Limb (tissue), 2 donors: Measurements from ENCODE around the gene ZNF540.
A peak's percentile ranks its signal among the peaks of the same experiment; 100 is the strongest.
"Not testable (repeated sequence)": the region's sequence is repeated elsewhere in the genome, so short reads cannot be mapped to it uniquely, and the experiment has no call there.

Experiments
- DNase-seq, 2 donors: peaks; one replicate each; pipeline ENCODE4 v3.0.0-alpha.2; 2016; ENCODE audit errors: extremely low spot score in 2 of 2

The ZNF540 gene

DNA sequence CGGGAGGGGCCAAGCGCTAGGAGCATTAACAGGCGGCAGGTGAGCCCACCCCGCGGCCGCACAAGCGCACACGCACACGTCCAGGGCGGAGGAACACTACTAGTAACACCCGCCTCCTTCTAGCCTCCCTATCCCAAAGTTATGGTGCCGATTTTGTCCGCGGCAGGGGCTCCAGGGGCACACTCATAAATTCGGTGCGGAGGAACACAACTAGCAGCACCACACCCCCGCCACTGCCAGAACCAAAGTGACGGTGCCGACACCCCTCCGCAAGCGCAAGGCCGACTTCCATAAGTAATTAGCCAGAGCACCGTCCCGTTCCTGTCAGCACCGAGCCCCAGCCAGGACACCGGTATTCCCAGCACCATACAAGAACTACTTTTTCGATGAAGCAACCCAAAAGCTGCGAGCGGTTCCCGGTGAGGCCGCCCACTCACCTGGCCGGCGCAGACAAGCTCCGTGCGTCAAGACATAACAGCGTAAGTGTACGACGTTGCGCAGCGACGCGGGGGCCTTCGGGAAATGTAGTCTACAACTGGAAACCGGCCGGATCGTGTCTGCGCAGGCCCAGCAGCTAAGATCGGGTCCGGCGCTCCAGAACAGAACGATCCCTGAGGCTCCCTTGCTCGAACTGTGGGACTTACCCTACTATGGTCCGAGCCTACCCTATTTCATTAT is at the start of gene ZNF540, which contains the start of gene ZNF571:
Gene ZNF540 (plus strand): TSS at position 573 of the 678 bp plus-strand sequence. CDS start 3,572 bp downstream, outside the sequence.
Gene ZNF571 (minus strand): TSS at position 489 of the 678 bp plus-strand sequence. CDS start 8,116 bp downstream, outside the sequence.
- peak; percentile 94 to 96 for DNase-seq

- peak; percentile 63 to 89 for DNase-seq
These were observed 43.3 kb upstream of the ZNF540 start for GRCh38 chr19:37551129-37551993.

DNA sequence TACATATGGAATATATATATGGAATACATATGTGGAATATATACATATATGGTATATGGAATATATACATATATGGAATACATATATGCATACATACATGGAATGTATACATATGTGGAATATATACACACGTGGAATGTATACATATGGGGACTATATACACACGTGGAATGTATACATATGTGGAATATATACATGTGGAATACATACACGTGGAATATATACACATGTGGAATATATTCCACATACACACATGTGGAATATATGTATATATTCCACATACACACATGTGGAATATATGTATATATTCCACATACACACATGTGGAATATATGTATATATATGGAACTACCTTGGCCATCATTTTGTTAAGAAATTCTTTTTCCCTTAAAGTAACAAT is 31.2 kb upstream of the ZNF540 start:
- DNase-seq, result no peak

- DNase-seq, result no peak
These were observed 29.9 kb upstream of the ZNF540 start for GRCh38 chr19:37564624-37565369.

DNA sequence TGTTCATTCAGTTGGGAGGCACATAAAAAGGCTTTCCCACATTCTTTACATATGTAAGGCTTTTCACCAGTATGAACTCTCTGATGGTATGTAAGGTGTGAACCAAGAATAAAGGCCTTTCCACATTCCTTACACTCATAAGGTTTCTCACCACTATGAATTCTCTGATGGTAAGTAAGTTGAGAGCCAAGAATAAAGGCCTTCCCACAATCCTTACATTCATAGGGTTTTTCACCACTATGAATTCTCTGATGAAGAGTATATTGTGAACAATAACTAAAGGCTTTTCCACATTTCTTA is 29.4 kb upstream of the ZNF540 start:
- DNase-seq, result no peak

DNA sequence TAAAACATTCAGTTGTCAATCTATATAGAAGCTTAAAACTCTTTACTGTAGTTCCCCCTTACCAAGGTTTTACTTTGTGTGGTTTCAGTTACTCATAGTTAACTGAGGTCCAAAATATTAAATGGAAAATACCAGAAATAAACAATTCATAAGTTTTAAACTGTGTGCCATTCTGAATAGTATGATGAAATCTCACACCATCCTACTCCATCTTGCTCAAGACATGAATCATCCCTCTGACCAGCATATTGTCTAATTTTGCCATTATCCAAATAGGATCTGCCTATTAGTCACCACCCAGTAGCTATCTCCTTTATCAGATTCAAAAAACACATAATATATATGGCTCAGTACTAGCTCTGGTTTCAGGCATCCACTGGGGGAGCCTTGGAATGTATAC is 22.5 kb upstream of the ZNF540 start:
- DNase-seq, result no peak

GRCh38 chr19:37583340-37583739 is 11.3 kb upstream of the ZNF540 start:
- no peak for DNase-seq

DNA sequence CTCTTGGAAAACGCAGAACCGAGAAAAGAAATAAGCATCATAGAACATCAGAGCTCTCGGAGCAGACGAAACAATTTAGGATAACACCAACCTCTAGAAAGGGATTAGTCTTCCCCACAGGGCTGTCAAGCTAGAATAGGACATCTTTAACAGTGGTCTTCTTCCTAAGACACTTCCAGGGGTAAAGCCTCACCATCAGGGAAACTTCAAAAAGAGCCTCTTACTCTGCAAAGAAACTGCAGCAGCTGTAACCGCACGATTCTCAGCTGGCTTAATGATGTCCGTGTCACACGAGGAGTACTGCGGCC is 726 bp upstream of the ZNF540 start:
- no peak for DNase-seq

GRCh38 chr19:37594982-37595382 is 306 bp downstream of the ZNF540 start:
- peak; percentile 32 to 79 for DNase-seq

DNA sequence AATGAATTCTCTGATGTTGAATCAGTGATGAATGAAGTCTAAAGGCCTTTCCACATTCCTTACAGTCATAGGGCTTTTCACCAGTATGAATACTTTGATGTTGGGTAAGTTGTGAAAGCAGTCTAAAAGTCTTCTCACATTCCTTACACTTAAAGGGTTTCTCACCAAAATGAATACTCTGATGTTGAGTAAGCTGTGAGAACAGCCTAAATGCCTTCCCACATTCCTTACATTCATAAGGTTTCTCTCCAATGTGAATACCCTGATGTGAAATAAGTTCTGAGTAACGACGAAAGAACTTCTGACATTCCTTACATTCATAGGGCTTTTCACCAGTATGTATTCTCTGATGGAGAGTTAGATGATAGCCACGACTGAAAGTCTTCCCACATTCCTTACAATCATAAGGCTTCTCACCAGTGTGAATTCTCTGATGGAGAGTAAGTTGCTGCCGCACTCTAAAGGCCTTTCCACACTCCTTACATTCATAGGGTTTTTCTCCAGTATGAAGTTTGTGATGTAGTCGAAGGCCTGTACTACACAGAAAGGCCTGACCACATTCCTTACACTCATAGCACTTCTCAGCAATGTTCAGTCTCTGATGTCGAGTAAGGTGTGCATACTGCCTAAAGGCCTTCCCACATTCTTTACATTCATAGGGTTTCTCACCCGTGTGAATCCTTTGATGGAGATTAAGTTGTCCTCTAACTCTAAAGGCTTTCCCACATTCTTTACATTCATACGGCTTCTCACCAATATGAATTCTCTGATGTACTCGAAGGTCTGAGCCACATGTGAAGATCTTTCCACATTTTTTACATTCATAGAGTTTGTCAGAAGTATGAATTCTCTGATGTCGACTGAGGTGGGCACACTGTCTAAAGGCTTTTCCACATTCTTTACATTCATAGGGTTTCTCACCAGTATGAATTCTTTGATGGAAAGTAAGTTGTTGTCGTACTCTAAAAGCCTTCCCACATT is 40.7 kb downstream of the ZNF540 start:
- no peak for DNase-seq

DNA sequence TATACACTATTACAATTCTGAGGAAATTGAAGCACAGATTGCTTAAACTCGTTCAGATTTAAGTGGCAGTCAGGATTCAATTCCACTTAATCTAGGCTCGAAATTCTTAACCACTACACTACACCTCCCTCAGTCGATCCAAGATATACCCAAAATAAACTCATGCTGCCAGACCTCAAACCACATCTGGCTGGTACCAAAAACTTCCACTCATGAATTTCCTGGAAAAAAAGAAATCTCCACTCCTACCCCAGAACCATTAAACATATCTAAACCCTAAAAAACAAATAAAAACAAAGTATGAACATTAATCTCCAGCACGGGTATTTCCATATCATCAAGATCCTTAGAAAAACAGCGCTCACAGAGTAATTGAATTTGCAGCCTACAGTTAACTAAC is 59.4 kb downstream of the ZNF540 start:
- DNase-seq, result no peak

DNA sequence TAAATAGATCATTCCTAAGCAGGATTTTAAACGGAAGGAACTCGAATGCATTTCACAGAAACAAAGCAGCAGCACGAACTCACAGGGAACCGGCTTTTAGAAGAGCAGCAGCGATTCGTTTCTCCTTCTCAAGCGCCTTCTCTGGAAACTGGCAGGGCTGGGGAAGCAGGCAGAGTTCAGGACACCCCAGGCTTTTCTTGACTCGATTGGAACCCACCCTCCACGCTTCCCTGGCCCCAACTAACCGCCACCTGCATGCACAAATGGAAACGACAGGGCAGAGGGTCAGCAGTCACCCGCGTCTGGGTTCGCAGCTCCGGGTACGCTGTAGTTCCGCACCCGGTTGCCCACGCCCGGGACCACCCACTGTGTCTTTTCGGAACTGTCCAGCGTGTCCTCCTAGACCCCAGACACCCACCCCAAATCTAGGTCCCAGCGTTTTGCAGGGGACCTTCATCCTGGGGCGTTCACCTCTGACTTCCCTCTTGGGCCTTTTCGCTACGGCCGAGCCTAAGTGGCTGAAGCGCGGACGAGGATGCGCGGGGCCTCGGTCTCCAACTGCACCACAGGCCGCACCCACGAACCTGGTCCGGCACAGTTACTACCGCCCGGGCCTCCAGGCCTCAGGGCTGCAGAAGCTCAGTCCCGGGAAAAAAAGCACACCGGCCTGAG is 60.1 kb downstream of the ZNF540 start:
- peak in 1 of 2 donors; percentile 65 for DNase-seq

GRCh38 chr19:37655301-37655688 is 60.6 kb downstream of the ZNF540 start, which contains the start of gene ZFP30:
Gene ZFP30 (minus strand): TSS chr19:37655465. CDS start chr19:37647822, 7,643 bp downstream.
- DNase-seq, result peak; percentile 91 to 92

- DNase-seq, result peak; percentile 87 to 92
These were observed 61.2 kb downstream of the ZNF540 start for GRCh38 chr19:37655689-37656371.

DNA sequence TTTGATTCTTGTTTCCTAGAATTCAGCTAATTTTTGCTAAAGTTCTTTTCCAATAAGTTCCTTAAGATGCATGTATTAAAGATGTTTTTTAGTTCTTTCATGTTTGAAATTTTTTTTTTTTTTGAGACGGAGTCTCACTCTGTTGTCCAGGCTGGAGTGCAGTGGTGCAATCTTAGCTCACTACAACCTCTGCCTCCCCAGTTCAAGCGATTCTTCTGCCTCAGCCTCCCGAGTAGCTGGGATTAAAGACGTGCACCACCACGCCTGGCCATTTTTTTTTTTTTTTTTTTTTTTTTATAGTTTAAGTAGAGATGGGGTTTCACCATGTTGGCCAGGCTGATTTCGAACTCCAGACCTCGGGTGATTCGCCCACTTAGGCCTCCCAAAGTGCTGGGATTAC is 62.5 kb downstream of the ZNF540 start:
- not testable (repeated sequence) for DNase-seq
